ENCODE data around the gene TRPM3.

The TRPM3 gene

GRCh38 chr9:71105192-71105591 lies 16.2 kb downstream of the TRPM3 start:
- Histone ChIP-seq H3K27ac (replicated peaks) (no peak overlapping the region), H3K4me3 (replicated peaks; ENCODE audit: insufficient read depth, low read length) (no peak overlapping the region), H3K27me3 (ENCODE audit: insufficient read depth, poor library complexity, severe bottlenecking) (no peaks in the 10 kb centered on the region)
- DNase-seq (ENCODE audit: low read depth in 1 of 2, low spot score in 1 of 2): no peak
- TF ChIP-seq, protein P1, sequence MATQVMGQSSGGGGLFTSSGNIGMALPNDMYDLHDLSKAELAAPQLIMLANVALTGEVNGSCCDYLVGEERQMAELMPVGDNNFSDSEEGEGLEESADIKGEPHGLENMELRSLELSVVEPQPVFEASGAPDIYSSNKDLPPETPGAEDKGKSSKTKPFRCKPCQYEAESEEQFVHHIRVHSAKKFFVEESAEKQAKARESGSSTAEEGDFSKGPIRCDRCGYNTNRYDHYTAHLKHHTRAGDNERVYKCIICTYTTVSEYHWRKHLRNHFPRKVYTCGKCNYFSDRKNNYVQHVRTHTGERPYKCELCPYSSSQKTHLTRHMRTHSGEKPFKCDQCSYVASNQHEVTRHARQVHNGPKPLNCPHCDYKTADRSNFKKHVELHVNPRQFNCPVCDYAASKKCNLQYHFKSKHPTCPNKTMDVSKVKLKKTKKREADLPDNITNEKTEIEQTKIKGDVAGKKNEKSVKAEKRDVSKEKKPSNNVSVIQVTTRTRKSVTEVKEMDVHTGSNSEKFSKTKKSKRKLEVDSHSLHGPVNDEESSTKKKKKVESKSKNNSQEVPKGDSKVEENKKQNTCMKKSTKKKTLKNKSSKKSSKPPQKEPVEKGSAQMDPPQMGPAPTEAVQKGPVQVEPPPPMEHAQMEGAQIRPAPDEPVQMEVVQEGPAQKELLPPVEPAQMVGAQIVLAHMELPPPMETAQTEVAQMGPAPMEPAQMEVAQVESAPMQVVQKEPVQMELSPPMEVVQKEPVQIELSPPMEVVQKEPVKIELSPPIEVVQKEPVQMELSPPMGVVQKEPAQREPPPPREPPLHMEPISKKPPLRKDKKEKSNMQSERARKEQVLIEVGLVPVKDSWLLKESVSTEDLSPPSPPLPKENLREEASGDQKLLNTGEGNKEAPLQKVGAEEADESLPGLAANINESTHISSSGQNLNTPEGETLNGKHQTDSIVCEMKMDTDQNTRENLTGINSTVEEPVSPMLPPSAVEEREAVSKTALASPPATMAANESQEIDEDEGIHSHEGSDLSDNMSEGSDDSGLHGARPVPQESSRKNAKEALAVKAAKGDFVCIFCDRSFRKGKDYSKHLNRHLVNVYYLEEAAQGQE (IDR thresholded peaks at IDR 0.05; ENCODE audit: insufficient replicate concordance, low read depth): no peak
- TF ChIP-seq POLR2AphosphoS5 (IDR thresholded peaks at IDR 0.05; ENCODE audit: low read depth): no peak
- no peak for TF ChIP-seq CTCF (IDR thresholded peaks at IDR 0.05; ENCODE audit: insufficient read depth, low read length)
- TF ChIP-seq GABPA (IDR thresholded peaks at IDR 0.05; ENCODE audit: low read depth): no peak
- no peak for TF ChIP-seq SPI1 (IDR thresholded peaks at IDR 0.05; ENCODE audit: borderline replicate concordance, low read depth)

DNA sequence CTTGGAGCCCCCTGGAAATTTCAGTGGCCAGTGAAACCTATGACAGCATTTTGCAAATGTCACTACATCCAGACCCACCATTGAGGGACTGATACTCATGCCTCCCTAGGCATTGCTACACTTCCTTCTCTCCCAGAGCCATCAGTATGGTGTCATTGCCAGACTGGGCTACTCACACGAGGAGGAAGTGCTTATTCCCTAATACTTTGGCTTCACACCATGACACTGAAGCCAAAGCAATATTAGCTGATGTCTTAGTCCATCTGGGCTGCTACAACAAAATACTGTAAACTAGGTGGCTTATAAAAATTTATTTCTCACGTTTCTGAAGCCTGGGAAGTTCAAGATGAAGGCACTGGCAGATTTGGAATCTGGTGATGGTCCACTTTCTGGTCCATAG lies 22.6 kb downstream of the TRPM3 start:
- Histone ChIP-seq H3K27ac (replicated peaks) (no peak overlapping the region), H3K27me3 (ENCODE audit: insufficient read depth, poor library complexity, severe bottlenecking) (no peaks in the 10 kb centered on the region), H3K4me3 (replicated peaks; ENCODE audit: insufficient read depth, low read length) (no peak overlapping the region)
- TF ChIP-seq, protein P1 (IDR thresholded peaks at IDR 0.05; ENCODE audit: insufficient replicate concordance, low read depth): no peak
- no peak for TF ChIP-seq SPI1 (IDR thresholded peaks at IDR 0.05; ENCODE audit: borderline replicate concordance, low read depth)
- no peak for TF ChIP-seq CTCF (IDR thresholded peaks at IDR 0.05; ENCODE audit: insufficient read depth, low read length)
- no peak for TF ChIP-seq POLR2AphosphoS5 (IDR thresholded peaks at IDR 0.05; ENCODE audit: low read depth)
- TF ChIP-seq GABPA (IDR thresholded peaks at IDR 0.05; ENCODE audit: low read depth): no peak
- DNase-seq (ENCODE audit: low read depth in 1 of 2, low spot score in 1 of 2): no peak

GRCh38 chr9:71097671-71098070 lies 23.8 kb downstream of the TRPM3 start:
- no peak for DNase-seq (ENCODE audit: low read depth in 1 of 2, low spot score in 1 of 2)
- Histone ChIP-seq H3K27ac (replicated peaks) (no peak overlapping the region), H3K4me3 (replicated peaks; ENCODE audit: insufficient read depth, low read length) (no peak overlapping the region), H3K27me3 (ENCODE audit: insufficient read depth, poor library complexity, severe bottlenecking) (no peaks in the 10 kb centered on the region)
- TF ChIP-seq, protein P1 (IDR thresholded peaks at IDR 0.05; ENCODE audit: insufficient replicate concordance, low read depth): no peak
- TF ChIP-seq CTCF (IDR thresholded peaks at IDR 0.05; ENCODE audit: insufficient read depth, low read length) (no peak), POLR2AphosphoS5 (IDR thresholded peaks at IDR 0.05; ENCODE audit: low read depth) (no peak), GABPA (IDR thresholded peaks at IDR 0.05; ENCODE audit: low read depth) (no peak), SPI1 (IDR thresholded peaks at IDR 0.05; ENCODE audit: borderline replicate concordance, low read depth) (no peak)
